AG10803 (cell line): ENCODE measurements around the gene MRGPRD.

Experiments used
- DNase-seq: peaks from one replicate; pipeline ENCODE4 v3.0.0; 2010; ENCODE audit warnings: low read depth
- H3K4me3 ChIP-seq: 2 replicates; pipeline ENCODE4 v1.5.1; 2011; ENCODE audit warnings: mild to moderate bottlenecking, low read length, control low read depth
- CTCF ChIP-seq: conservative IDR thresholded peaks from 2 replicates; pipeline ENCODE4 v1.5.1; 2011; ENCODE audit warnings: mild to moderate bottlenecking, low read length, control low read depth, inconsistent platforms

MRGPRD gene

GRCh38 chr11:68979931-68980775 is 633 bp downstream of the MRGPRD start:
- no peak overlapping the region for H3K4me3 ChIP-seq
- DNase-seq: no peak
- no peak for TF ChIP-seq CTCF

- no peak overlapping the region for H3K4me3 ChIP-seq
- DNase-seq: no peak
- no peak for TF ChIP-seq CTCF
These were observed 1.7 kb downstream of the MRGPRD start for GRCh38 chr11:68978931-68979594.

GRCh38 chr11:68978626-68978930 is 2.2 kb downstream of the MRGPRD start:
- no peak overlapping the region for H3K4me3 ChIP-seq
- DNase-seq: no peak
- no peak for TF ChIP-seq CTCF

GRCh38 chr11:68977781-68978625 is 2.8 kb downstream of the MRGPRD start:
- no peak for DNase-seq
- H3K4me3 ChIP-seq: no peak overlapping the region
- no peak for TF ChIP-seq CTCF

- TF ChIP-seq CTCF: no peak
- DNase-seq: peak; percentile 64
- no peak overlapping the region for H3K4me3 ChIP-seq
These were observed 4.2 kb downstream of the MRGPRD start for GRCh38 chr11:68976563-68976962.

GRCh38 chr11:68976095-68976494 is 4.7 kb downstream of the MRGPRD start:
- H3K4me3 ChIP-seq: no peak overlapping the region
- DNase-seq: no peak
- no peak for TF ChIP-seq CTCF
